GM19193 (cell line): Measurements from ENCODE around the gene ST14.

Experiments
- POLR2A ChIP-seq: IDR thresholded peaks from 4 replicates; pipeline ENCODE4 v1.6.1; 2011; ENCODE audit not compliant: insufficient read depth, insufficient read length; ENCODE audit errors: extremely low read depth

ST14 gene

DNA sequence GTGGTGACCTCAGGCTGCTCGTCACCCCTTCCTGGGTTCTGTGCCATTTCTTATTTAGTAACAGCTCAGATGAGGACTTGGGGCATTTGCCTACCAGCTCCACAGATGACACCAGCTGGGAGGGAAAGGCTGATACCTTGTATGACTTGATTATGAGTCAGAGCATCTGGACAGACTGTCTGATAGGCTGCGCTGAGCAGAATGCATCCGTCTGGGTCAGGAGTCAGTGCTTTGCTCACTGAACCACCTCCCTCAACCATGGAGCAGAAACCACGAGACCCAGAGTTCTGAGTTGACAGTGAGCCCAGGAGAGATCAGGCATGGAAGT lies 6.8 kb downstream of the ST14 start:
- TF ChIP-seq POLR2A, result no peak

DNA sequence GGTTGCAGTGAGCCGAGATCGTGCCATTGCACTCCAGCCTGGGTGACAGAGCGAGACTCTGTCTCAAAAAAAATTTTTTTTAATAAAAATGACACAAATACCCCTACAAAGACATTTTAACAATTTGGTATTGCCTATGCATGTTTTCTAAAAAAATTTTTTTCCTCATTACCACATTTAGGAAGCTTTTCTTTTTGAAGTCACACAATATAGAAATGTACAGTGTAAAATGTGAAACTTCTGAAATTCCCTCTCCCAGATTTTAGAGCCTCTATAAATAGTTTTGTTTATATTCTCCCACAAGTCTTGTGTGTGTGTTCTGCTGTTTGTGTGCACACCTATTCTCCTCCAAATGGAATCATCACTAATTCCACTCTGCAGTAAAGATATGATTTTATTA lies 7.6 kb downstream of the ST14 start:
- TF ChIP-seq POLR2A, result no peak

DNA sequence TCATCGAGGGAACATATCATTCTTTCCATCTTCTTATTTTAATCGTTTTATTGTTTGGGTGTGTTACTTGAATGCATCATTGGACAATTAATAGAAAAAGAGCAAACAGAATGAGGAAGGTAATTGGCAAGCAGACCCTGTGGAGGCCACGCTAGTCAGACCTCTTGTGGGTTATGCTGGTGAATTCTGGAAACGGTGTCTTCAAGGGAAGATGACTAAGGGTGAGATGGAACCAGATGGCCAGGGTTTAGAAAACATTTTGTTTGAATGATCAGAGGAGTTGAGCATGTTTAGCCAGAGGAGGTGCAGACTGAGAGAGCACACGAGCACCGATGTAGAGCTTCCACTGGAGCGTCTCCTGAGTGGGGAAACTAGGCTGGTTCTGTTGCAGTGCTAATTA lies 8.5 kb downstream of the ST14 start:
- TF ChIP-seq POLR2A, result no peak

- no peak for TF ChIP-seq POLR2A
Measured at GRCh38 chr11:130170345-130170744, 10.8 kb downstream of the ST14 start.

GRCh38 chr11:130171534-130171933 lies 12.0 kb downstream of the ST14 start:
- no peak for TF ChIP-seq POLR2A

GRCh38 chr11:130174642-130175041 lies 15.1 kb downstream of the ST14 start:
- TF ChIP-seq POLR2A, result no peak

GRCh38 chr11:130175898-130176297 lies 16.3 kb downstream of the ST14 start:
- TF ChIP-seq POLR2A, result no peak

GRCh38 chr11:130177782-130178181 lies 18.2 kb downstream of the ST14 start:
- no peak for TF ChIP-seq POLR2A

GRCh38 chr11:130178441-130179339 lies 19.1 kb downstream of the ST14 start:
- no peak for TF ChIP-seq POLR2A

GRCh38 chr11:130179396-130180306 lies 20.1 kb downstream of the ST14 start:
- TF ChIP-seq POLR2A, result no peak

GRCh38 chr11:130180491-130180890 lies 20.9 kb downstream of the ST14 start:
- no peak for TF ChIP-seq POLR2A

DNA sequence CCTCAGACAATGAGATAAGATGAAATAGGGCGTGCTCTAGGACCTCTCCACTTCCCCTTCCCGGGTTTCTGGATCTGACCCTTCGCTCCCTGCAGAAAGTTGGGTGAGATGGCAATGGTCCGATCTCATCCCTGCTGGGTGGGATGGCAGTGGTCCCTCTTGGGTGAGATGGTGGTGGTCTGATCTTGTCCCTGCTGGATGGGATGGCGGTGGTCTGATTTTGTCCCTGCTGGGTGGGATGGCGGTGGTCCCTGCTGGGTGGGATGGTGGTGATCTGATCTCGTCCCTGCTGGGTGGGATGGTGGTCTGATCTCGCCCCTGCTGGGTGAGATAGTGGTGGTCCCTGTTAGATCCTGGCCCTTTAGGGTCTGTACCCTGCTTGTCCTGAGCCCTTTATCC lies 21.3 kb downstream of the ST14 start:
- TF ChIP-seq POLR2A, result no peak

GRCh38 chr11:130181295-130182272 lies 22.0 kb downstream of the ST14 start:
- TF ChIP-seq POLR2A, result no peak

DNA sequence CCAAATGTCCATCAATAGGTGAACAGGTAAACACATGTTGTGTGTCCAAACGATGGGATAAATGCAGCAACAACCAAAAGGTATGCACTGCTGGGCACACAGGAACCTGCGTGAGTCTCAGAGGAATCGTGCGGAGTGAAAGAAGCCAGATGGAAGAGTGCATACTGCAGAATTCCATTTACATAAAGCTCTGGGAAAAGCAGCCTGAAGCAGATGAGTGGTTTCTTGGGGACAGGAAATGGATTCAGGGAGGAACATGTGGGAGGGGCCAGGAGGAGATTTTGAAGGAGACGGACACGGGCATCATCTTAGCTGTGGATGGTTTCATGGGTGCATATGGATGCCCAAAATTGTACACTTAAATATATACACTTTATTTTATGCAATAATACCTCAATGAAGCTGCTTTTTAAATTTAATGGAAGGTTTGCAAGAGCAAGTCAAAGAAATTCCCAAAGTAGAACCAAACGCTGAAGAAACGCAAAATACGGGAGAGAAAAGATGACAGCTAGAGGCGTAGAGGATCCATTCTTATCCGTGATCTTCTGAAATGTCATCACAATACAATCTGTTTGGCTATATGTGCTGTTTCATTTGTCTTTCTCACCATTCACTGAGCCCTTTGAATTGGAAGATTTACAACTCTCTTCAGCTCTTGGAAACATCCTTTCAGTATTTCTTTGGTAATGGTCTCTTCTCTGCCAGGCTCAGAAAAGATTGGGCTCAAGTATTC lies 24.5 kb downstream of the ST14 start:
- no peak for TF ChIP-seq POLR2A

DNA sequence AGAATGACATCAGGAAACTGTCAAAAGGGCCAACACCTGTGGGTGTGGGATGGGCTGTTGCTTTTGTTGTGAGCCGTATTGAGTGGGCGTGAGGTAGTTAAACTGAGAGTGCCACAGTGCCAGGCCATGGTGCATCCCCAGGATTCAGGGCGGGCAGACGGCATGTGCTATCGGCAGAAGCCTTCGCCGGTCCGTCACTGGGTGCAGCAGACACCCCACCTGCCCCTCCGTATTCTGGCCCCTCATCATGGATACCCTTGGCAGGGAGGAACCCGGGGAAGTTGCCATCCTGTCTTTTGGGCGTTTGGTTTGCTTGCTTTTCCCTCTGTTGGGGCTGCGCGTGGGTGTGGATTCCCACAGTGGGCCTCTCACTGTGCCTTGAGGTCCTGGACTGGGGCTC lies 27.5 kb downstream of the ST14 start:
- TF ChIP-seq POLR2A, result no peak

- no peak for TF ChIP-seq POLR2A
Measured at GRCh38 chr11:130188047-130188446, 28.5 kb downstream of the ST14 start.
